Activated CD4-positive, alpha-beta T cell treated with anti-CD3 and anti-CD28 coated beads for 48 hours (primary cell): Measurements from ENCODE around the gene GLI3.
"Not testable (repeated sequence)": the region's sequence is repeated elsewhere in the genome, so short reads cannot be mapped to it uniquely, and the experiment has no call there.

Source experiments
- DNase-seq: peaks from one replicate; pipeline ENCODE4 v3.0.0-alpha.2; 2020

The GLI3 gene

GRCh38 chr7:42210333-42210732 lies 26.7 kb downstream of the GLI3 start:
- DNase-seq = no peak

- DNase-seq = not testable (repeated sequence)
Observed at GRCh38 chr7:42209085-42209484, 27.9 kb downstream of the GLI3 start.

- DNase-seq = no peak
Observed at GRCh38 chr7:42208572-42208971, 28.4 kb downstream of the GLI3 start.

DNA sequence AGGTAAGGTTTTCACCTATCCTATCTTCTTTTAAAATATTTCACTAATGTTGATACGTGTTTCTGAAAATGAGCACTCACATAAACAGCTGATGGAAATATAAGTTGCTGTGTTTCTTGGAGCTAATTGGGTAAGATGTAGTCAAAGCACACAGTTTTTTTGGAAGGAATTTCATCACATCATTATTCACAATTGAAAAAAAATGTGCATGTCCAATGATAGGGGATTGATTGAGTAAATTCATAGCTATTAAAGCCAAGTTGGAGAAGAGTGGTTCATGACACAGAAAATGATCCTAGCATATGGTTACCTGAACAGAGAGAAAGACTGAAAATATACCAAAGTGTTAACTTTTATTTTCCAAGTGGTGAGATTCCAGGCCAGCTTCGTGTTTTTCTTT lies 29.6 kb downstream of the GLI3 start:
- DNase-seq = no peak

DNA sequence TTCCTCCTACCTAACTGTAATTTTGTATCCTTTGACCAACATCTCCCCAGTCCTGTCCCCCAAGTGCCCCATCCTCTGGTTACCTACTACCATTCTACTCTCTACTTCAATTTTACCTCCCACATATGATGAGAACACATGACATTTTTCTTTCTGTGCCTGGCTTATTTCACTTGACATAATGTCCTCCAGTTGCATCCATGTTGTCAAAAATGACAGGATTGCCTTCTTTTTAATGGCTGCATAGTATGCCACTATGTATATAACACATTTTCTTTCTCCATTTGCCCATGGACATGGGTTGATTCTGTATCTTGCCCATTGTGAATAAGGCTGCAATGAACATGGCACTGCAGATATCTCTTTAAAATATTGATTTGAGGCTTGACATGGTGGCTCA lies 33.7 kb downstream of the GLI3 start:
- DNase-seq = no peak

DNA sequence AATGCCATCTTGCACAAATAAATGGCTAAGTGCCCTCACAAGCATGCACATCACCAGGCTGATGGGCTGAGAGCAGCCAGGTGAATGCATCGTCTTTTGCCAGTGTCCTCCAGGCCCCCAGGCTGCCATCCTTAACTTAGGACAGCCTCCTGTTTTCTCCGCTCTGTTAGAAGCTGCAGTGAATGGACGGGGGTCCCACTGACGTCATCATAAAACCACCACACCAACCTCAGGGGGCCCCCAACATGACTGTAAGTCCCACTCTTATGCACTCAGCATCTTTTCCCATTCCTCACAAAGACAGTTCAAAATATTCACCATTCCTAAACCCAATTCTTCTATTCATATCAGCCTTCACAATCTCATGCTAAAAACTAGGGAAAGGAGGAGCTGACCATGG lies 34.4 kb downstream of the GLI3 start:
- DNase-seq = no peak

DNA sequence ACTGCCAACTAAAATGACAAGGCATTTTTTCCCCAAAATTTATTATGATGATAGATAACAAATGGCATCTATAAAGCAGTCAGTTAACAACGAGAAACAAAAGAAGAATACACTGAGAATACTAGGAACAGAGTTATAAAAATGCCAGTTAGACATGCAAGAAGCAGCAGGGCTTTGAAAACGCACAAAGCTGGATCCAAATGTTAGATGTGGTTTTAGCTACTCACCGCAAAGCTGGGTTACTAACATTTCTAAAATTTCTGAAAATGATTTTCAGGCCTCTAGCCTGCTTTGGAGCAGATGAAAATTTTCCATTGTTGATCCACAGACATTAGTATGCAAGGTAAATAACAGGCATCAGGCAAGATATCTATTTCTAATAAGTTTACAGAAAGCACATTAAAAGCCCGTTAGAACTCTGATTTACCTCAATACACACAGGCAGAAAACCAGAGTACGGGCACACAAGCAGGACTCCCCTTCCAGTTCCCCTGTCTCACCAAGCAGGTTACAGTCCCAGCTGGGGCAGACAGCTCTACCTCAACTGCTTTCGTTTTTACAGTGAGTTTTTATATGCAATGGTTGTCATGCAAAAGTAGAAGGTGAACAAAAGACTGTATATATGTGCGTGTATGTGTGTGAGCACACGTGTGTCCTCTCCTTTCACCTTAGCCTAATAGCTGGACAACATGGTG lies 37.9 kb downstream of the GLI3 start:
- no peak for DNase-seq

- DNase-seq = no peak
Observed at GRCh38 chr7:42198296-42198695, 38.7 kb downstream of the GLI3 start.

DNA sequence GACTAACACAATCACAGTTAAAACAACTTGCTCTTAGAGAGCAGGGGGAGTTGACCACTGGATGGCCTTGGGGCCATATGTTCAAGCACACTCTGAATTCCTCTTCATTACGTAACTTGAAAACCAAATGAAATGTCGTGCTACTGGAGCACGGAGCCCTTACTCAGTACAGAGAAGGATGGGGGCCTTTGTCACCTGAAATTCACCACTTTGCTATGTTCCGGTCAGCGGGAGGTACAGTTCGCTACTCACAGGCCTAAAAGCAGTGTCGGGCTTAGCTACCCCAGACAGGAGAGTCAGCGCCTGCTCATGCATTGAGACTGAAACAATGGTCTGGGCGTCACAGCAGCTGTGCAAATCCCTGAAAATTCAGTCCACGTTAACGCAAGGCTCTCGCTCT lies 39.6 kb downstream of the GLI3 start:
- no peak for DNase-seq

DNA sequence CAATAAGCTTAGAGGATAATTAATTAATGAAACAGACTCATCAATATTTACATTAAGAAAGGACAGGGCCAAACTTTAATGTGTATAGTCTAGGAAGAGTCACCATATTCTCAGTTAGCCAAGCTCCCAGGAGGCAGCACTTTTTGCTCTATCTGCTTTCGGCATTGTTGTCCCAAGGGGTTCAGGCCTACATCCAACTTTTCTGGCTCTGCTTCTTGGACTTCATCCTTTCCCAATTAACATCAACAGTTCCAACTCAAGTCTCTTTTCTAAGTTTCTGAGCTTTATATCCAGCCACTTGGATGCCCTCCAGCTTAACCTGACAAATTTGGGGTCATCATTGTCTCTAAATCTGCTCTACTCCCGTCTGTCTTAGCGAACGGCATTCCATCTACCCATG lies 42.8 kb downstream of the GLI3 start:
- no peak for DNase-seq

DNA sequence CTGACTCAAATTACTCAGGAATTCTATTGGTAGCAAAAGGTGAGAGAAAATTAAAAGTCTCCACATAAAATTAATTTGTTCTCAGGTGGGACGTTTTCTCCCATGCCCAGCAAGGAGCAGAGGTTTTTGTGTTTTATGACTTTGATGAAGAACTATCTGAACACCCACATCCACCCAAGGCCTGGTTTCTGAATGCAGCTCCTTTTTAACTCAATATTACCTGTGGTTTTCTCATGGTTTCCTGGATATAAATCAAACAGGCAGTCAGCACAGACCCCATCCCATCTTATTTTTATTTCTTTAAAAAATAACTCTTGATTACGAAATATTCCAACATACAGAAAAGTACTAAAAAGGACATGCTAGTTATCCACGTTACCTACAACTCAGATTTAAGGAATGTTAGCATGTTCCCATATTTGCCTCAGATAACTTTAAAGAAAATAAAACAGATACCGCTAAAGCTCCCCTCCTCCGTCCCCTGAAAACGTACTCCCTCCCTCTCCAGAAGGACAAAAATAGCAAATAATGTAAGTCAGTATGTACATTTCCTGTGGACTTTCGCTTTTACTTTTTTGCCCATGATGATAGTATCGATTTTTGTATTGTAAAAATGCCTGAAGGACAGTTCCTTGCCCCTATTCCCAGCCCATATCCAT lies 43.4 kb downstream of the GLI3 start:
- DNase-seq = no peak

DNA sequence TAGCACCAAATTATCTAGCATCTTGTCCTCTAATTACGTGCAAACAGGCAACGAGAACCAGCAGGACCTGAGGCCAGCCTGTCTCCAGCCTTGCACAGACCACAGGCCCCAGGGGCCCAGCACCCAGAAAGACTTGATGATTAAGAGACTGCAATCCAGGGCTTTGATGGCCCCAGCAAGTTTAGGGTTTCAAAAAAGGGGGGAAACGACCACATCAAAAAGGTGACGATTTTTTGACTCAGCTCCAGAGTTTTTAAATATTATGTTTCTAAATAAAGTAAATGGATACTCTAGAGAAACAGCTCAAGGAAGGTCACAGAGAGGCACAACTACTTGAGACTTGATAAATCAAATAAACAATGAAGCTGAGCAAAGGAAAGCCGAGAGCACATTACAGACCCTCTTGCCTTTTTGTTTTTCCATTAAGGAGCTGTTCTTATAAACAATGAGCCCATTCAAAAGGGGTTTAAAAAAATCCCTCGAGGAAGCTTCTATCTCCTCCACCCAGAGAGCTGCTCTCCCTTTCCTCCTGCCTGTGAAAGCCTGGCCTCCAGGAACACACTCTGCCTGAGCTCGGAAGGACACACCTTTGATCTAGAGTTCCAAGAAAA lies 44.1 kb downstream of the GLI3 start:
- no peak for DNase-seq

DNA sequence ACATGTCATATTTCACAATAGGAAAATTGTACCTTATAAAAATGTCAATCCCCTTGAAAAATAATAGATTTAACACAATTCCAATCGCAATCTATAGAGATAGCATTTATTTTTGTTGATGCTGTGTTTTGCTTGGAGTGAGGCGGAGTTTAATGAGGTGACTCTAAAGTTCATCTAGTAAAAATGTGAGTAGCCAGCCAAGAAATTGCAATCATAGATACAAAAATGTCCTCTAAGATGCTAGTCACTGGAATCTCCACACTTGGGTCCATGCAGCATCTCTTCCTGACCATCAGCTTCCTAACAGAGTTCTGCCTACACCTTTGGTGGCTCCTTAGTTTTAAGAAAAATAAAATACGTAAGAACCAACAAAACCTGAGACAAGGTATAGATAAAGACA lies 44.9 kb downstream of the GLI3 start:
- no peak for DNase-seq

DNA sequence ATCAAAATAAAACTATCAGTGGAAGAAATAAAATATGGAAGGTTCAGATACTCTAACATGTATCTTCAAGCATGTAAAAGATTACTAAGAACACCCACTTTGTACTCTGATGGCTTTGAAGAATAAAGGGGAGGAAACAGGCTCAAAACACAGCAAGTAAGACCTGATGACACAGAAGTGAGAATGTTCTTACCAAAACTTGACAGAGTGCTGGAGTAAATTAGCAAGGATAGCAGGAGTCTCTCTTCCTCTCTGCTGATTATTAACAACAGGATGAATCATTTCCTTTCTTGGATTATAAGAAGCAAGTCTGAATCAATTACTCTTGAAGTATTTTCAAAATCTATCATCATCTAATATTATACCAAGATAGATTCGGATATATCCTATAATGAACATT lies 47.5 kb downstream of the GLI3 start:
- DNase-seq = no peak

DNA sequence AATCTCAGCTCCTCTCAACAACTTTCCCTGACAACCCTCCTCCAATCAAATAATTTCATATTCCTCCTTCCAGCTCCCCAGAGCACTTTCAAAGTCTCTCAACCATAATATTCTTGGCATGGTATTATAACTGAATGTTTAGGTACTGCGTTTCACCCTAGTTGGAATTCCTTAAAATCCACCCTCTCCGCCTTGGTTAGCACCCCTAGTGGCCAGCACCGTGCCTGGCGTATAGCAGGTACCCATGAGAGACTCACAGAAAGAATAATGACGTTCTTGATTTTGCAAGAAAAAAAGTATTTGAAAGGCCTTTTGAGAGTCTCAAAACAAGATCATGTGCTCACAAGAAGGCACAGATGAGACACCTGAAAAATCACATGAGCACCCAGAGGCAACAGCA lies 50.9 kb downstream of the GLI3 start:
- DNase-seq = no peak

GRCh38 chr7:42185726-42186125 lies 51.3 kb downstream of the GLI3 start:
- DNase-seq = no peak

DNA sequence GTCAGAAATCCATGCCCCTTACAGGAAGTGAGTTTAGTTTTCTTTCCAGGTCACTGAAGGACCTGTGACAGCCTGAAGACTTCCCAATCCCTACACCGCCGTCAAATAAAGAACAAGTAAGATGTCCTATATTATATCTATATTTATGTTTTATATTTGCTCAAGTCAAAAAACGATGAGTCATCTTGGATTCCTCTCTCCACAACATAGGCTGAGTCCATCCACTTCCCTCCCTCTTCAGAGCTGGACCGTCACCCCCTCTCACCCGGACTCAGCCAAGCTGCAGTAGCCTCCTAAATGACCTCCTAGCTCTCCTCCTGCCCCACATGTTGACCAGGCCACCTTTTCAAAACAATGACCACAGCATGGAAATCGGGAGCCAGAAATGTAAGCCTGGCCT lies 53.5 kb downstream of the GLI3 start:
- DNase-seq = no peak

- no peak for DNase-seq
Observed at GRCh38 chr7:42181566-42181965, 55.4 kb downstream of the GLI3 start.

GRCh38 chr7:42180806-42181205 lies 56.2 kb downstream of the GLI3 start:
- no peak for DNase-seq

DNA sequence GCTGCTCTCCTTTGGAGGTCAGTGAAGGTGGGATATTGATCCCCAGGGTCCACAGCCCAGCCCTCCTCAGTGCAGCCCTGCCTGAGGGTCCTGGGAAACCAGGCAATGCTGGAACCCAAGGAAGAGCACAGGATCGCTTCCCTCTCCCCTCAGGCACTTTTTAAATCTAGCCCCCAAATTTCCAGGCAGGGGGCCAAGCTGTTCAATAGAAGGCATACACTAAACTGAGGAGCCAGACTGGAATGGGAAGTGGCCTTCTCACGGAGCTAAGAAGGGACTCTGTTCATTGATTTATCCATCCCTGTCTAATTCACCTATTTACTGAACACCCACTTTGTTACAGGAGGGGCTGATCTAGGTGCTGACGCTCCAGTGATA lies 60.3 kb downstream of the GLI3 start:
- no peak for DNase-seq

DNA sequence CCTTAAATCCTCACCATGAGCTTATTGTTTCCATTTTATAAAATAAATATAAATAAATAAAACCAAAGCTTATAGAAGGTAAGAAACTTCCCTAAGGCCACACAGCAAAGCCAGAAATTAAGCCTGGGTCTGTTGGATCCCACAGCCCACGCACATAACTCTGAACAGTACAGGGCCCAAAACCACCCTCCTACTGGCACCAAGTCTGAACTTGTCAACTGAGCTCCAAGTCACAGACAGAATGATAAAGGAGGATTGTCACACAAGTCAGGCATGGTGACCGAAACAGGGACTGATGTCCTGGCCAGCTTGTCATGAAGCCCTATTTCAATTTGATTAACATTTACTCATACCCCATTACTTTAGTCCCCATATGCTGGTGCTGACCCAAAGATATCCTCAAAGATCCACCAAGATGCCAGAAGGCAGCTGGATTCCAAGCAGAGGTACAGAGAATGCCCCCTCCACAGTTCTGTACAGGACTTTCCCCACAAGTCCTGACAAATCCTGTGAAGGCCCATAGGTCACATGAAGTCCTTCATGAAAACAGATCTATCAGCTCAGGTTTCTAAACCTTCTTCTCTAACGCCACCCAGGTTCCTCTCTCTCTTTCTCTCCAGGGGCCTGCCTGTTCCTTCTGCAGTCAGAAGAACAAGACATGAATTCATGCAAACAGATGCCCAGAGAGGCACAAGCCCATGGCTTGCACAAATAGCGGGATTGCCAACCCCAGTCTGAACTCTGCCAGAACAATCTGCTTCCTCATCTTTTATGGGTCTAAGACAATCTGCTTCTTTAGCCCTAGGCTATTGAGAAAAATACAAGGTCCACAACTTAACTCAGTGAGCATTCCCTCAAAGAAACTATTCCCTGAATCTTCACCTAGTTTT lies 60.9 kb downstream of the GLI3 start:
- no peak for DNase-seq

DNA sequence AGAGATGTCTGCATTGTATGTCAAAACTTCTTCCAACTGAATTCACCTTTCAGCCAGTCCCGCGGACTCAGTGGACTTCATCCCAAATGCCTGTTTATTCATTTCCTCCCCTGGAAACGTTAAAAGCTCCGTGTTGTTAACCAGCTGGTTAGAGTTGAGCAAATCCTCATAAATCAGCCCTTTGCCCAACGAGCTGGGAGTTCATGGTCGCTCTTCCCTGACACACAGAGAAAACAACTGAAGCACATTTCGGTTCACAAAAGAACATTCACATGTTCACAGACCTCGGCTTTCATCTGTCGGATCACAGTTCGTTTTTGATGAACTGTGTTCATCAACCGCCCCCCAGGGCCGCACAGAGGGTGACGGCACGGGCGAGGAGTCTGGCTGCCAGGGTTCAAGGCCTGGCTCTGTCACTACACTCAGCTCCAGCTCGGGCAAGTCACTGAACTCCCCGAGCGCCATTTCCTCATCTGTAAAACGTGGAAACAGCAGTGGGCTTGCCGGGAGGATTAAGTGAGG lies 62.6 kb downstream of the GLI3 start:
- DNase-seq = no peak

- no peak for DNase-seq
Observed at GRCh38 chr7:42170724-42171123, 66.3 kb downstream of the GLI3 start.
